Nephron (organoid): ENCODE data around the gene ZNF790.
A peak's percentile ranks its signal among the peaks of the same experiment; 100 is the strongest.
"Not testable (repeated sequence)": the region's sequence is repeated elsewhere in the genome, so short reads cannot be mapped to it uniquely, and the experiment has no call there.

Experiments
- H3K27ac Mint-ChIP-seq, 3 experiments: 2 replicates each; pipeline ENCODE4 v1.8.0; 2020; ENCODE audit warnings: mixed read lengths in 3 of 3, mild to moderate bottlenecking in 2 of 3, moderate library complexity in 1 of 3
- H3K27me3 Mint-ChIP-seq: 2 replicates; pipeline ENCODE4 v1.8.0; 2021; ENCODE audit warnings: low read depth, mild to moderate bottlenecking, moderate library complexity, mixed read lengths
- H3K36me3 Mint-ChIP-seq: 2 replicates; pipeline ENCODE4 v1.8.0; 2020; ENCODE audit warnings: low read depth, mixed read lengths
- H3K4me1 Mint-ChIP-seq: 2 replicates; pipeline ENCODE4 v1.8.0; 2020; ENCODE audit warnings: mixed read lengths
- H3K4me3 Mint-ChIP-seq, 3 experiments: 2 replicates each; pipeline ENCODE4 v1.8.0; 2020; ENCODE audit warnings: mild to moderate bottlenecking in 3 of 3, mixed read lengths in 3 of 3, moderate library complexity in 2 of 3
- H3K9me3 Mint-ChIP-seq: 2 replicates; pipeline ENCODE4 v1.8.0; 2020; ENCODE audit warnings: mixed read lengths
- CTCF ChIP-seq, 3 experiments: fragments of 200-600 bp; sonication (generic); IDR thresholded peaks; one replicate each; pipeline ENCODE4 v1.5.0; 2021; ENCODE audit warnings: antibody characterized with exemption in 3 of 3; ENCODE audit not compliant: unreplicated experiment in 3 of 3

ZNF790 gene

GRCh38 chr19:36821758-36822157 lies 16.4 kb downstream of the ZNF790 start:
- no peak for TF ChIP-seq CTCF (IDR thresholded peaks at IDR 0.05; ENCODE audit: unreplicated experiment in 3 of 3)
- Mint-ChIP-seq H3K9me3 (peaks cover 83% of the 10 kb centered on the region), H3K36me3 (peaks cover 98% of the 10 kb centered on the region), H3K27ac (no peak overlapping the region), H3K27me3 (no peaks in the 10 kb centered on the region), H3K4me3 (no peak overlapping the region), H3K4me1 (no peaks in the 10 kb centered on the region)

- Mint-ChIP-seq H3K9me3 (peaks cover 80% of the 10 kb centered on the region), H3K4me1 (no peaks in the 10 kb centered on the region), H3K4me3 (no peak overlapping the region), H3K27me3 (no peaks in the 10 kb centered on the region), H3K36me3 (peaks cover 100% of the 10 kb centered on the region), H3K27ac (no peak overlapping the region)
- no peak for TF ChIP-seq CTCF (IDR thresholded peaks at IDR 0.05; ENCODE audit: unreplicated experiment in 3 of 3)
Measured at GRCh38 chr19:36819130-36819630, 19.0 kb downstream of the ZNF790 start.

GRCh38 chr19:36807029-36807428 lies 31.2 kb downstream of the ZNF790 start:
- H3K9me3 Mint-ChIP-seq = peaks cover 62% of the 10 kb centered on the region
- no peaks in the 10 kb centered on the region for H3K27me3 Mint-ChIP-seq
- no peak for TF ChIP-seq CTCF (IDR thresholded peaks at IDR 0.05; ENCODE audit: unreplicated experiment in 3 of 3)
- H3K27ac Mint-ChIP-seq = no peak overlapping the region
- H3K4me1 Mint-ChIP-seq = no peaks in the 10 kb centered on the region
- no peak overlapping the region for H3K4me3 Mint-ChIP-seq
- H3K36me3 Mint-ChIP-seq = peaks cover 80% of the 10 kb centered on the region

- no peak for TF ChIP-seq CTCF (IDR thresholded peaks at IDR 0.05; ENCODE audit: unreplicated experiment in 3 of 3)
- Mint-ChIP-seq H3K9me3 (peaks cover 57% of the 10 kb centered on the region), H3K4me3 (no peak overlapping the region), H3K27me3 (no peaks in the 10 kb centered on the region), H3K4me1 (no peaks in the 10 kb centered on the region), H3K36me3 (peaks cover 80% of the 10 kb centered on the region), H3K27ac (no peak overlapping the region)
Measured at GRCh38 chr19:36805364-36805763, 32.8 kb downstream of the ZNF790 start.

- Mint-ChIP-seq H3K4me3 (peak overlapping the region; percentile 88), H3K36me3 (peaks cover 49% of the 10 kb centered on the region), H3K27ac (peak overlapping the region in 2 of 3 experiments; percentile 57 to 77), H3K9me3 (peaks cover 54% of the 10 kb centered on the region), H3K4me1 (no peaks in the 10 kb centered on the region), H3K27me3 (no peaks in the 10 kb centered on the region)
- no peak for TF ChIP-seq CTCF (IDR thresholded peaks at IDR 0.05; ENCODE audit: unreplicated experiment in 3 of 3)
Measured at GRCh38 chr19:36797786-36798108, 40.4 kb downstream of the ZNF790 start.

- Mint-ChIP-seq H3K27ac (no peak overlapping the region), H3K36me3 (peaks cover 47% of the 10 kb centered on the region), H3K4me1 (no peaks in the 10 kb centered on the region), H3K9me3 (peaks cover 58% of the 10 kb centered on the region), H3K27me3 (no peaks in the 10 kb centered on the region), H3K4me3 (no peak overlapping the region)
- TF ChIP-seq CTCF (IDR thresholded peaks at IDR 0.05; ENCODE audit: unreplicated experiment in 3 of 3) = no peak
Measured at GRCh38 chr19:36796714-36796992, 41.5 kb downstream of the ZNF790 start.

GRCh38 chr19:36791420-36792141 lies 46.6 kb downstream of the ZNF790 start:
- peaks cover 11% of the 10 kb centered on the region for H3K36me3 Mint-ChIP-seq
- not testable (repeated sequence) for H3K4me3 Mint-ChIP-seq, H3K27me3 Mint-ChIP-seq, H3K27ac Mint-ChIP-seq, H3K4me1 Mint-ChIP-seq
- H3K9me3 Mint-ChIP-seq = peaks cover 54% of the 10 kb centered on the region
